22Rv1 (cell line): ENCODE measurements around the gene GRM7.

Experiments used
- CTCF ChIP-seq: fragments of 450-650 bp; IDR thresholded peaks from 2 replicates; pipeline ENCODE4 v1.5.1; 2017; ENCODE audit warnings: mild to moderate bottlenecking
- ZFX ChIP-seq: fragments of 450-650 bp; IDR thresholded peaks from 2 replicates; pipeline ENCODE4 v1.6.1; 2017; ENCODE audit warnings: antibody characterized with exemption, borderline replicate concordance

- TF ChIP-seq CTCF (no peak), ZFX (no peak)
Measured at GRCh38 chr3:7194071-7194835, 333.3 kb downstream of the GRM7 start.
